ENCODE data around the gene OR1I1.

OR1I1 gene

GRCh38 chr19:15099017-15099582, 17.1 kb downstream of the OR1I1 start:
- DNase-seq = no peak

- DNase-seq = peak; percentile 56 to 57
Measured at GRCh38 chr19:15101479-15102082, 19.6 kb downstream of the OR1I1 start.

- no peak for DNase-seq
Measured at GRCh38 chr19:15104003-15104402, 22.0 kb downstream of the OR1I1 start.

GRCh38 chr19:15104411-15104810, 22.4 kb downstream of the OR1I1 start:
- DNase-seq = no peak

GRCh38 chr19:15105044-15105443, 23.0 kb downstream of the OR1I1 start:
- DNase-seq = no peak

- DNase-seq = no peak
Measured at GRCh38 chr19:15107061-15108010, 25.3 kb downstream of the OR1I1 start, which contains the start of gene SYDE1. TSS of gene SYDE1 (plus strand) at chr19:15107401. CDS start at chr19:15107434, 33 bp downstream.

- no peak for DNase-seq
Measured at GRCh38 chr19:15108145-15108844, 26.3 kb downstream of the OR1I1 start.

GRCh38 chr19:15108845-15109767, 27.1 kb downstream of the OR1I1 start:
- no peak for DNase-seq

- DNase-seq = no peak
Measured at GRCh38 chr19:15109768-15110417, 27.9 kb downstream of the OR1I1 start.

- DNase-seq = no peak
Measured at GRCh38 chr19:15110418-15110815, 28.4 kb downstream of the OR1I1 start.

- no peak for DNase-seq
Measured at GRCh38 chr19:15111758-15112157, 29.7 kb downstream of the OR1I1 start.

GRCh38 chr19:15112385-15112784, 30.4 kb downstream of the OR1I1 start:
- DNase-seq = no peak

GRCh38 chr19:15113245-15114152, 31.5 kb downstream of the OR1I1 start:
- DNase-seq = no peak

- DNase-seq = no peak
Measured at GRCh38 chr19:15114153-15114540, 32.1 kb downstream of the OR1I1 start.

- DNase-seq = no peak
Measured at GRCh38 chr19:15115080-15115479, 33.1 kb downstream of the OR1I1 start.

GRCh38 chr19:15115762-15116615, 34.0 kb downstream of the OR1I1 start:
- DNase-seq = no peak

- DNase-seq = no peak
Measured at GRCh38 chr19:15116856-15117255, 34.8 kb downstream of the OR1I1 start.

- no peak for DNase-seq
Measured at GRCh38 chr19:15118248-15118647, 36.2 kb downstream of the OR1I1 start.

- DNase-seq = no peak
Measured at GRCh38 chr19:15118789-15119494, 36.9 kb downstream of the OR1I1 start.

Measured in CD4-positive, alpha-beta T cell treated with Interleukin-4 for 1 hour (primary cell).